Measurements from ENCODE around the gene SYNDIG1. TPM values are rescaled to one million over a fixed set of nuclear protein-coding genes. Genes with fewer than 3 reads are reported as not detected.
A peak's percentile ranks its signal among the peaks of the same experiment; 100 is the strongest.

SYNDIG1 gene
- total RNA-seq, 1 experiment from 2014 or later: 5.4 TPM

- Histone ChIP-seq H2AK5ac (ENCODE audit: insufficient read length, low read length) (no peak overlapping the region), H3K4me1 (ENCODE audit: insufficient read depth, low read length) (no peaks in the 10 kb centered on the region), H2BK12ac (ENCODE audit: insufficient read length, low read depth, low read length) (no peak overlapping the region), H3K9ac (ENCODE audit: extremely low read depth, insufficient read length, low read length) (no peak overlapping the region), H4K5ac (ENCODE audit: insufficient read length, low read depth, low read length) (no peak overlapping the region), H4K91ac (ENCODE audit: insufficient read length, low read depth, low read length) (no peak overlapping the region), H2BK20ac (ENCODE audit: low read depth, low read length, poor library complexity, severe bottlenecking) (no peak overlapping the region), H3K4me2 (ENCODE audit: insufficient read depth, insufficient read length, low read length) (no peak overlapping the region), H2BK120ac (ENCODE audit: low read depth, low read length, poor library complexity, severe bottlenecking) (no peak overlapping the region), H3K23me2 (ENCODE audit: insufficient read length, low read depth, low read length, poor library complexity, severe bottlenecking) (no peaks in the 10 kb centered on the region), H2AFZ (ENCODE audit: low read length) (no peak overlapping the region), H3K79me1 (ENCODE audit: insufficient read depth, low read depth, low read length, poor library complexity, severe bottlenecking) (no peaks in the 10 kb centered on the region), H3K56ac (ENCODE audit: insufficient read length, low read depth, low read length) (no peak overlapping the region), H2BK15ac (ENCODE audit: low read depth, low read length) (no peak overlapping the region), H4K20me1 (ENCODE audit: control insufficient read depth, insufficient read depth, insufficient read length) (no peaks in the 10 kb centered on the region), H3K27me3 (ENCODE audit: insufficient read depth, low read length) (no peaks in the 10 kb centered on the region; the same call in 1 of the 2 replicates), H2BK5ac (ENCODE audit: insufficient read length, low read length) (no peak overlapping the region), H3K27ac (ENCODE audit: insufficient read length, low read depth, low read length) (no peak overlapping the region), H3K9me3 (ENCODE audit: control insufficient read depth, low read depth, low read length) (no peaks in the 10 kb centered on the region), H3T11ph (ENCODE audit: low read length) (no peak overlapping the region), H4K8ac (replicated peaks; ENCODE audit: insufficient read length, low read depth, low read length) (no peak overlapping the region), H3K79me2 (ENCODE audit: insufficient read depth, low read length) (no peaks in the 10 kb centered on the region), H3K14ac (ENCODE audit: insufficient read depth, low read length) (no peak overlapping the region), H3K4ac (ENCODE audit: low read depth, low read length) (no peak overlapping the region), H3K18ac (ENCODE audit: insufficient read length, low read depth, low read length) (no peak overlapping the region), H3K23ac (ENCODE audit: insufficient read length, low read depth, low read length) (no peak overlapping the region)
- TF ChIP-seq, protein P1, sequence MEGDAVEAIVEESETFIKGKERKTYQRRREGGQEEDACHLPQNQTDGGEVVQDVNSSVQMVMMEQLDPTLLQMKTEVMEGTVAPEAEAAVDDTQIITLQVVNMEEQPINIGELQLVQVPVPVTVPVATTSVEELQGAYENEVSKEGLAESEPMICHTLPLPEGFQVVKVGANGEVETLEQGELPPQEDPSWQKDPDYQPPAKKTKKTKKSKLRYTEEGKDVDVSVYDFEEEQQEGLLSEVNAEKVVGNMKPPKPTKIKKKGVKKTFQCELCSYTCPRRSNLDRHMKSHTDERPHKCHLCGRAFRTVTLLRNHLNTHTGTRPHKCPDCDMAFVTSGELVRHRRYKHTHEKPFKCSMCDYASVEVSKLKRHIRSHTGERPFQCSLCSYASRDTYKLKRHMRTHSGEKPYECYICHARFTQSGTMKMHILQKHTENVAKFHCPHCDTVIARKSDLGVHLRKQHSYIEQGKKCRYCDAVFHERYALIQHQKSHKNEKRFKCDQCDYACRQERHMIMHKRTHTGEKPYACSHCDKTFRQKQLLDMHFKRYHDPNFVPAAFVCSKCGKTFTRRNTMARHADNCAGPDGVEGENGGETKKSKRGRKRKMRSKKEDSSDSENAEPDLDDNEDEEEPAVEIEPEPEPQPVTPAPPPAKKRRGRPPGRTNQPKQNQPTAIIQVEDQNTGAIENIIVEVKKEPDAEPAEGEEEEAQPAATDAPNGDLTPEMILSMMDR (conservative IDR thresholded peaks at IDR 0.05): no peak
- WGBS (ENCODE audit: extremely low coverage, insufficient read length, low lambda C conversion rate): no CpG with 5 or more reads among the region's 2 CpGs
- no peak for DNase-seq
- Mint-ChIP-seq H3K4me3 (no peak overlapping the region), H3K4me1 (peaks cover 8 to 10% of the 10 kb centered on the region in 2 experiments; a peak in 3 of 4 replicates), H3K27me3 (ENCODE audit: low read depth) (no peaks in the 10 kb centered on the region; the same call in 1 of the 2 replicates), H3K9me3 (peaks cover 6 to 19% of the 10 kb centered on the region in 2 experiments), H3K27ac (peak overlapping the region in 2 of 3 experiments; percentile 9 to 68; a peak in 3 of 7 replicates), H3K36me3 (ENCODE audit: insufficient read depth in 1 of 3, low read depth in 3 of 3) (peaks cover 9 to 21% (median 16%) of the 10 kb centered on the region in 3 experiments)
Observed at GRCh38 chr20:24565835-24566351, 96.5 kb downstream of the SYNDIG1 start.
